Endodermal cell (in vitro differentiated cells): ENCODE results near the gene GRIA4. TPM values are rescaled to one million over a fixed set of nuclear protein-coding genes. Genes with fewer than 3 reads are reported as not detected.

ENCODE experiments used
- DNase-seq: peaks from one replicate; pipeline ENCODE4 v3.0.0-alpha.2; 2017
- H3K27ac ChIP-seq: 2 replicates; pipeline ENCODE4 v1.5.1; 2013; ENCODE audit warnings: mild to moderate bottlenecking, low read depth, low read length, moderate library complexity
- H3K27me3 ChIP-seq: 2 replicates; pipeline ENCODE4 v1.6.1; 2013; ENCODE audit warnings: mild to moderate bottlenecking, low read length, moderate library complexity; ENCODE audit not compliant: insufficient read depth, control insufficient read depth, poor library complexity, severe bottlenecking
- H3K36me3 ChIP-seq: 2 replicates; pipeline ENCODE4 v1.7.0; 2013; ENCODE audit warnings: mild to moderate bottlenecking, low read length, moderate library complexity; ENCODE audit not compliant: control insufficient read depth, insufficient read depth
- H3K4me1 ChIP-seq: one replicate; pipeline ENCODE4 v1.7.0; 2013; ENCODE audit warnings: low read length; ENCODE audit not compliant: control insufficient read depth, insufficient read depth
- H3K4me3 ChIP-seq: 2 replicates; pipeline ENCODE4 v1.5.1; 2013; ENCODE audit warnings: mild to moderate bottlenecking, low read length, moderate library complexity
- H3K9ac ChIP-seq: 2 replicates; pipeline ENCODE4 v1.6.1; 2013; ENCODE audit warnings: mild to moderate bottlenecking, low read length, moderate library complexity; ENCODE audit not compliant: poor library complexity, severe bottlenecking; ENCODE audit errors: extremely low read depth
- H3K9me3 ChIP-seq: 2 replicates; pipeline ENCODE4 v1.6.1; 2013; ENCODE audit warnings: mild to moderate bottlenecking, low read length, moderate library complexity; ENCODE audit not compliant: control insufficient read depth
- H3K27ac Mint-ChIP-seq: 2 replicates; pipeline ENCODE4 v1.8.0; 2020; ENCODE audit warnings: mixed read lengths
- H3K27me3 Mint-ChIP-seq: 2 replicates; pipeline ENCODE4 v1.8.0; 2021; ENCODE audit warnings: mild to moderate bottlenecking, mixed read lengths; ENCODE audit not compliant: insufficient read depth
- H3K36me3 Mint-ChIP-seq: 2 replicates; pipeline ENCODE4 v1.8.0; 2020; ENCODE audit warnings: low read depth, mixed read lengths
- H3K4me1 Mint-ChIP-seq: 2 replicates; pipeline ENCODE4 v1.8.0; 2020; ENCODE audit warnings: mixed read lengths
- H3K4me3 Mint-ChIP-seq: 2 replicates; pipeline ENCODE4 v1.8.0; 2020; ENCODE audit warnings: mild to moderate bottlenecking, moderate library complexity, mixed read lengths
- H3K9me3 Mint-ChIP-seq: 2 replicates; pipeline ENCODE4 v1.8.0; 2020; ENCODE audit warnings: mild to moderate bottlenecking, mixed read lengths
- CTCF ChIP-seq: fragments of 200-600 bp; sonication (generic); conservative IDR thresholded peaks from 2 replicates; pipeline ENCODE4 v1.5.0; 2021; ENCODE audit warnings: antibody characterized with exemption, mild to moderate bottlenecking
- WGBS, 2 experiments: methylation state at CpG; one replicate each; pipeline versions ENCODE4 v1.1.5 to v1.1.7; 2013; ENCODE audit warnings: missing lambda C conversion rate in 2 of 2, mixed read lengths in 1 of 2; ENCODE audit not compliant: insufficient coverage in 1 of 2, insufficient read length in 1 of 2; 5-methylcytosine and 5-hydroxymethylcytosine counted together
- total RNA-seq, 2 donors: library from RNA; stranded (reverse); fragmentation: NEBNext Ultra II Directional in 1 of 2; extraction: Animal tissue kit (Norgen Biotek cat#: 25700) in 1 of 2; gene quantifications; 2 replicates in 1 of 2; 3 replicates in 1 of 2; pipeline ENCODE4 v1.2.1, GENCODE V29; 2021

The GRIA4 gene
- total RNA-seq, 2 donors from 2014 or later = 0.18 to 0.37 TPM

GRCh38 chr11:105648762-105649161, 38.9 kb downstream of the GRIA4 start:
- no peaks in the 10 kb centered on the region for H3K4me1 Mint-ChIP-seq
- Histone ChIP-seq H3K27me3 (no peaks in the 10 kb centered on the region), H3K4me1 (no peaks in the 10 kb centered on the region), H3K9me3 (no peaks in the 10 kb centered on the region), H3K9ac (no peak overlapping the region), H3K27ac (no peak overlapping the region), H3K36me3 (no peaks in the 10 kb centered on the region), H3K4me3 (no peak overlapping the region)
- 57 to 82% methylated on average over 2 to 4 of the region's 4 CpGs for WGBS, 2 experiments
- no peak overlapping the region for H3K4me3 Mint-ChIP-seq
- no peaks in the 10 kb centered on the region for H3K36me3 Mint-ChIP-seq
- H3K27ac Mint-ChIP-seq = no peak overlapping the region
- no peaks in the 10 kb centered on the region for H3K27me3 Mint-ChIP-seq
- TF ChIP-seq CTCF = no peak
- H3K9me3 Mint-ChIP-seq = peaks cover 4% of the 10 kb centered on the region
- DNase-seq = no peak

GRCh38 chr11:105665281-105665680, 55.4 kb downstream of the GRIA4 start:
- Mint-ChIP-seq H3K4me1 (no peaks in the 10 kb centered on the region), H3K9me3 (no peaks in the 10 kb centered on the region), H3K27ac (no peak overlapping the region), H3K27me3 (no peaks in the 10 kb centered on the region), H3K36me3 (no peaks in the 10 kb centered on the region), H3K4me3 (no peak overlapping the region)
- Histone ChIP-seq H3K36me3 (no peaks in the 10 kb centered on the region), H3K27ac (no peak overlapping the region), H3K4me1 (no peaks in the 10 kb centered on the region), H3K9ac (no peak overlapping the region), H3K9me3 (no peaks in the 10 kb centered on the region), H3K4me3 (no peak overlapping the region), H3K27me3 (no peaks in the 10 kb centered on the region)
- WGBS, 2 experiments = 86 to 100% methylated on average over 3 to 4 of the region's 4 CpGs
- no peak for TF ChIP-seq CTCF
- DNase-seq = no peak

- Mint-ChIP-seq H3K27ac (no peak overlapping the region), H3K27me3 (no peaks in the 10 kb centered on the region), H3K4me1 (no peaks in the 10 kb centered on the region), H3K36me3 (no peaks in the 10 kb centered on the region), H3K4me3 (no peak overlapping the region), H3K9me3 (no peaks in the 10 kb centered on the region)
- H3K27me3 ChIP-seq = no peaks in the 10 kb centered on the region
- no peak overlapping the region for H3K27ac ChIP-seq
- WGBS, 2 experiments = 89% methylated on average over 1 of the region's 1 CpG; no CpG with 5 or more reads in 1 of the 2 experiments
- H3K9me3 ChIP-seq = no peaks in the 10 kb centered on the region
- no peak overlapping the region for H3K4me3 ChIP-seq
- H3K9ac ChIP-seq = no peak overlapping the region
- no peaks in the 10 kb centered on the region for H3K36me3 ChIP-seq
- DNase-seq = no peak
- H3K4me1 ChIP-seq = no peaks in the 10 kb centered on the region
- TF ChIP-seq CTCF = no peak
These were observed 57.6 kb downstream of the GRIA4 start for GRCh38 chr11:105667441-105667840.
